SK-N-SH (cell line): ENCODE results near the gene DAB1. TPM values are rescaled to one million over a fixed set of nuclear protein-coding genes. Genes with fewer than 3 reads are reported as not detected.

ENCODE experiments used
- CTCF ChIA-PET: fragments of 300-600, 350-600 bp; formaldehyde crosslinking; extraction: SDS; loops from one replicate; lab custom pipeline; 2021; lab: Yijun Ruan, JAX
- POLR2A ChIA-PET: fragments of 350-600 bp; sonication (Branson Sonifier 250); formaldehyde crosslinking; extraction: SDS; loops from one replicate; lab custom pipeline; 2020; ENCODE audit warnings: antibody characterized with exemption, inconsistent platforms; lab: Yijun Ruan, JAX
- DNase-seq: peaks from one replicate; pipeline ENCODE4 v3.0.0; 2012
- H2AFZ ChIP-seq: fragments of 200-600 bp; sonication (generic); 2 replicates; pipeline ENCODE4 v1.8.1; 2016; ENCODE audit warnings: antibody characterized with exemption, mild to moderate bottlenecking, low read depth
- H3F3A ChIP-seq: fragments of 200-600 bp; sonication (generic); replicated peaks from 2 replicates; pipeline ENCODE3; 2016; ENCODE audit warnings: antibody characterized with exemption, mild to moderate bottlenecking; ENCODE audit not compliant: insufficient read depth
- H3K27ac ChIP-seq, 2 experiments: fragments of 200-500 bp in 1 of 2; fragments of 200-600 bp in 1 of 2; sonication (Bioruptor generic) in 1 of 2; sonication (generic), shearing (Covaris generic) in 1 of 2; 2 replicates each; pipeline versions ENCODE4 v1.5.1 to v1.6.1; 2014 to 2016; ENCODE audit warnings: low read depth in 2 of 2, inconsistent platforms in 1 of 2, low read length in 1 of 2, mild to moderate bottlenecking in 1 of 2, mixed read lengths in 1 of 2
- H3K27me3 ChIP-seq: fragments of 200-600 bp; sonication (generic), shearing (Covaris generic); 2 replicates; pipeline ENCODE4 v1.6.1; 2016; ENCODE audit warnings: mixed run types; ENCODE audit not compliant: insufficient read depth
- H3K36me3 ChIP-seq, 2 experiments: fragments of 200-500 bp in 1 of 2; fragments of 200-600 bp in 1 of 2; sonication (Bioruptor generic) in 1 of 2; sonication (generic) in 1 of 2; replicated peaks in 1 of 2; 2 replicates each; pipeline versions ENCODE3 to v1.5.1; 2014 to 2016; ENCODE audit warnings: low read length in 1 of 2, mild to moderate bottlenecking in 1 of 2; ENCODE audit not compliant: insufficient read depth in 2 of 2, control insufficient read depth in 1 of 2
- H3K4me1 ChIP-seq, 2 experiments: fragments of 200-500 bp in 1 of 2; fragments of 200-600 bp in 1 of 2; sonication (Bioruptor generic) in 1 of 2; sonication (generic), shearing (Covaris generic) in 1 of 2; 2 replicates each; pipeline versions ENCODE4 v1.5.1 to v1.6.1; 2014 to 2016; ENCODE audit warnings: low read depth in 1 of 2, low read length in 1 of 2, mixed run types in 1 of 2; ENCODE audit not compliant: insufficient read depth in 2 of 2, control insufficient read depth in 1 of 2
- H3K4me2 ChIP-seq: fragments of 200-600 bp; sonication (generic), shearing (Covaris generic); 2 replicates; pipeline ENCODE4 v1.6.1; 2017; ENCODE audit warnings: mixed run types
- H3K4me3 ChIP-seq, 2 experiments: fragments of 200-500 bp in 1 of 2; fragments of 200-600 bp in 1 of 2; sonication (Bioruptor generic) in 1 of 2; sonication (generic), shearing (Covaris generic) in 1 of 2; 2 replicates each; pipeline versions ENCODE4 v1.5.1 to v1.8.1; 2014 to 2016; ENCODE audit warnings: low read depth in 2 of 2, inconsistent platforms in 1 of 2, low read length in 1 of 2, mild to moderate bottlenecking in 1 of 2, mixed read lengths in 1 of 2, moderate library complexity in 1 of 2
- H3K79me2 ChIP-seq: fragments of 200-600 bp; sonication (generic); 2 replicates; pipeline ENCODE4 v1.8.1; 2017; ENCODE audit warnings: mild to moderate bottlenecking; ENCODE audit not compliant: insufficient read depth
- H3K9ac ChIP-seq: fragments of 200-600 bp; sonication (generic); 2 replicates; pipeline ENCODE4 v1.6.1; 2017; ENCODE audit warnings: mixed run types
- H3K9me2 ChIP-seq: fragments of 200-600 bp; sonication (generic); 2 replicates; pipeline ENCODE4 v1.6.1; 2017; ENCODE audit warnings: mixed run types
- H3K9me3 ChIP-seq: fragments of 200-600 bp; sonication (generic); 2 replicates; pipeline ENCODE4 v1.6.1; 2017; ENCODE audit warnings: mixed run types, mild to moderate bottlenecking, moderate library complexity
- H4K20me1 ChIP-seq: fragments of 200-600 bp; sonication (generic); 2 replicates; pipeline ENCODE4 v1.6.1; 2017; ENCODE audit warnings: mild to moderate bottlenecking, mixed run types; ENCODE audit not compliant: insufficient read depth
- CHD2 ChIP-seq: fragments of 150-350 bp; IDR thresholded peaks from 2 replicates; pipeline ENCODE4 v1.6.1; 2018; ENCODE audit warnings: low read length; ENCODE audit not compliant: partially characterized antibody
- CTCF ChIP-seq: fragments of 200-600 bp; sonication (generic); IDR thresholded peaks from 2 replicates; pipeline ENCODE4 v1.6.1; 2017; ENCODE audit warnings: antibody characterized with exemption, mild to moderate bottlenecking, moderate library complexity
- EP300 ChIP-seq, 2 experiments: IDR thresholded peaks; 2 replicates each; pipeline versions ENCODE4 v1.4.0 to v1.6.1; 2012; ENCODE audit warnings: borderline replicate concordance in 1 of 2, low read depth in 1 of 2, low read length in 1 of 2
- EZH2phosphoT487 ChIP-seq: fragments of 200-600 bp; sonication (generic); IDR thresholded peaks from 2 replicates; pipeline ENCODE4 v1.6.1; 2017; ENCODE audit warnings: low read depth, mixed run types, mild to moderate bottlenecking, antibody characterized with exemption, moderate library complexity, borderline replicate concordance
- FOSL2 ChIP-seq: IDR thresholded peaks from 2 replicates; pipeline ENCODE4 v1.4.0; 2012; ENCODE audit warnings: low read depth, mild to moderate bottlenecking, moderate library complexity, borderline replicate concordance
- FOXJ3 ChIP-seq: sonication (generic); formaldehyde crosslinking; IDR thresholded peaks from 2 replicates; pipeline ENCODE4 v1.5.1; 2020; ENCODE audit warnings: mild to moderate bottlenecking, missing genetic modification reagents
- FOXM1 ChIP-seq: IDR thresholded peaks from 2 replicates; pipeline ENCODE4 v1.4.0; 2012; ENCODE audit warnings: low read depth, mild to moderate bottlenecking
- GABPA ChIP-seq: IDR thresholded peaks from 2 replicates; pipeline ENCODE4 v1.4.0; 2012; ENCODE audit warnings: low read depth, mild to moderate bottlenecking
- MAX ChIP-seq: IDR thresholded peaks from 2 replicates; pipeline ENCODE4 v1.4.0; 2012; ENCODE audit warnings: low read depth
- MEF2A ChIP-seq: IDR thresholded peaks from 2 replicates; pipeline ENCODE4 v1.4.0; 2012; ENCODE audit warnings: low read depth, borderline replicate concordance
- POLR2AphosphoS5 ChIP-seq: IDR thresholded peaks from 2 replicates; pipeline ENCODE4 v1.6.1; 2012; ENCODE audit warnings: low read depth, low read length
- RAD21 ChIP-seq: IDR thresholded peaks from 2 replicates; pipeline ENCODE4 v1.6.1; 2012; ENCODE audit warnings: mild to moderate bottlenecking, low read length
- SMC3 ChIP-seq: IDR thresholded peaks from 2 replicates; pipeline ENCODE4 v1.6.1; 2012; ENCODE audit warnings: low read depth, low read length, improper control_type of control experiment
- TEAD4 ChIP-seq: IDR thresholded peaks from 2 replicates; pipeline ENCODE4 v1.4.0; 2012; ENCODE audit warnings: mild to moderate bottlenecking, borderline replicate concordance; ENCODE audit not compliant: insufficient read depth
- USF2 ChIP-seq: fragments of 150-350 bp; IDR thresholded peaks from 2 replicates; pipeline ENCODE4 v1.6.1; 2017; ENCODE audit warnings: antibody characterized with exemption, low read length, low read depth, borderline replicate concordance
- WGBS: methylation state at CpG from one replicate; pipeline ENCODE4 v1.1.6; 2017; ENCODE audit warnings: low lambda C conversion rate; 5-methylcytosine and 5-hydroxymethylcytosine counted together
- polyA plus RNA-seq, 3 experiments: library from polyadenylated mRNA; depleted of rRNA; stranded (reverse); fragments of >200 nt; gene quantifications; 2 replicates each; pipeline ENCODE4 v1.2.3, GENCODE V29; 2012

Gene DAB1
- polyA plus RNA-seq, 1 of the 3 experiments (the other 2 are of a cell fraction) = 2.9 TPM

GRCh38 chr1:57033222-57034001 lies 390.4 kb downstream of the DAB1 start (continued):
- no peak for TF ChIP-seq CTCF
- TF ChIP-seq MAX = no peak
- no peak for TF ChIP-seq RAD21
- no peak for TF ChIP-seq POLR2AphosphoS5
- no peak for TF ChIP-seq EZH2phosphoT487
- TF ChIP-seq EP300 (IDR thresholded peaks at IDR 0.05; ENCODE audit: borderline replicate concordance in 1 of 2, low read depth in 1 of 2, low read length in 1 of 2) = no peak
- no peak for TF ChIP-seq GABPA
- no peak for TF ChIP-seq MEF2A

GRCh38 chr1:57026624-57027354 lies 397.1 kb downstream of the DAB1 start:
- H4K20me1 ChIP-seq = no peaks in the 10 kb centered on the region
- CTCF ChIA-PET = no interaction called here
- no peak for DNase-seq

GRCh38 chr1:57024855-57025254 lies 399.0 kb downstream of the DAB1 start:
- no peaks in the 10 kb centered on the region for H3F3A ChIP-seq
- POLR2A ChIA-PET = no interaction called here
- H3K9me3 ChIP-seq = no peaks in the 10 kb centered on the region
- CTCF ChIA-PET = no interaction called here
- no peaks in the 10 kb centered on the region for H3K79me2 ChIP-seq
- H4K20me1 ChIP-seq = no peaks in the 10 kb centered on the region
- no peak for DNase-seq
- H3K36me3 ChIP-seq = no peaks in the 10 kb centered on the region
- 83% methylated on average over 3 of the region's 8 CpGs for WGBS
- no peak overlapping the region for H3K9ac ChIP-seq
- no peaks in the 10 kb centered on the region for H3K9me2 ChIP-seq
- no peak overlapping the region for H3K4me2 ChIP-seq
- H3K4me3 ChIP-seq = no peak overlapping the region
- H3K4me1 ChIP-seq = no peaks in the 10 kb centered on the region; a peak in 1 of 4 replicates
- H2AFZ ChIP-seq = no peak overlapping the region
- no peak overlapping the region for H3K27ac ChIP-seq
- TF ChIP-seq TEAD4 (no peak), USF2 (no peak), FOXJ3 (CRISPR knock-in tag) (no peak), RAD21 (no peak)
- H3K27me3 ChIP-seq = no peaks in the 10 kb centered on the region

More at GRCh38 chr1:57026624-57027354, 397.1 kb downstream of the DAB1 start:
- H2AFZ ChIP-seq = no peak overlapping the region
- H3K79me2 ChIP-seq = no peaks in the 10 kb centered on the region
- H3K4me2 ChIP-seq = no peak overlapping the region
- H3K9ac ChIP-seq = no peak overlapping the region
- H3K36me3 ChIP-seq = no peaks in the 10 kb centered on the region
- H3K4me3 ChIP-seq = no peak overlapping the region
- TF ChIP-seq FOSL2 = no peak
- TF ChIP-seq FOXM1 = no peak
- no peak for TF ChIP-seq CHD2
- TF ChIP-seq SMC3 = no peak
- TF ChIP-seq EP300 (IDR thresholded peaks at IDR 0.05; ENCODE audit: borderline replicate concordance in 1 of 2, low read depth in 1 of 2, low read length in 1 of 2) = no peak
- TF ChIP-seq, all 33 proteins: peak for 0
- Histone ChIP-seq H3K9me3 (no peaks in the 10 kb centered on the region), H3K27ac (no peak overlapping the region), H3K27me3 (no peaks in the 10 kb centered on the region), H3F3A (no peaks in the 10 kb centered on the region), H3K4me1 (no peaks in the 10 kb centered on the region; a peak in 1 of 4 replicates), H3K9me2 (no peaks in the 10 kb centered on the region)
- POLR2A ChIA-PET = no interaction called here
- 40% methylated on average over 3 of the region's 4 CpGs for WGBS
